HG03196 (cell line): Measurements from ENCODE around the gene SNED1.

Source experiments
- ATAC-seq: cut with Tn5 transposase; IDR thresholded peaks from one replicate; pipeline ENCODE4 v1.9.1; 2021; ENCODE audit not compliant: unreplicated experiment

SNED1 gene

DNA sequence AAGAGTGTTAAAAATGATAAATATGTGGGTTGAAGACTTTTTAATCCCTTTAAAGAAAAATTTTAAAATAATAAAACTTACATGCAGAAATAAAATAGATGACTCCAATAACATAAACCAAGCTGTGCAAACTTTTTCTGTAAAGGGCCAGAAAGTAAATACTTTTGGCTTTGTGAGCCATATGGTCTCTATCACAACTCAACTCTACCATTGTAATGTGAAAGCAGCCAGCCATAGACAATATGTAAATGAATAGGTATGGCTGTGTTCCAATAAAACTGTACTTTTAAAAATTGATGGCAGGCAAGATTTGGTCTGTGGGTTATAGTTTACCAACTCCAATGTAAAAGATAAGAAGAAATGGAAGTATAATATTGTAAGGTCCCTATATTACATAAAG, 45.2 kb downstream of the SNED1 start:
- no peak for ATAC-seq

DNA sequence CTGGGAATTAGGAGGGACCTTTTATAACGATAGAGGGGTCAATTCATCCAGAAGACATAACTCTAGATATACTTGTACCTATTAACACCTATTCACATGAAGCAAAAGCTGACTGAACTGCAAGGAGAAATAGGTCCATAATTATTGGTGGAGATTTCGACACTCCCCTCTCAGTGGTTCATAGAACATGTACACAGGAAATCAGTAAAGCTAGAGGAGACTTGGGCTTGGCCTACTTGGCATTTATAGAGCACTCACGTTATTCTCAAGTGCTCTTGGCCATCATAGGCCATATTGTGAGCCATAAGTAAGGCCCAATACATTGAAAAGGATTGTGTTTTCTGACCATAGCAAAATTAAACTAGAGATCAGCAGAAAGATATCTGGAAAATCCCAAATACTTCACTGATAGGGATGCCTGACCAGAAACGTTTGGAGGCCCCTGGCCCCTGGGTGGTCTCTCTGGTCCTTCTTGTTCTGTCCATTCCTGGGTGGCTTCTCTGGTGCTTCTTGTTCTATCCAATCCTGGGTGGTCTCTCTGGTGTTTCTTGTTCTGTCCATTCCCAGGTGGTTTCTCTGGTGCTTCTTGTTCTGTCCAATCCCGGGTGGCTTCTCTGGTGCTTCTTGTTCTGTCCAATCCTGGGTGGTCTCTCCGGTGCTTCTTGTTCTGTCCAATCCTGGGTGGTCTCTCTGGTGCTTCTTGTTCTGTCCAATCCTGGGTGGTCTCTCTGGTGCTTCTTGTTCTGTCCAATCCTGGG, 49.0 kb downstream of the SNED1 start:
- no peak for ATAC-seq

DNA sequence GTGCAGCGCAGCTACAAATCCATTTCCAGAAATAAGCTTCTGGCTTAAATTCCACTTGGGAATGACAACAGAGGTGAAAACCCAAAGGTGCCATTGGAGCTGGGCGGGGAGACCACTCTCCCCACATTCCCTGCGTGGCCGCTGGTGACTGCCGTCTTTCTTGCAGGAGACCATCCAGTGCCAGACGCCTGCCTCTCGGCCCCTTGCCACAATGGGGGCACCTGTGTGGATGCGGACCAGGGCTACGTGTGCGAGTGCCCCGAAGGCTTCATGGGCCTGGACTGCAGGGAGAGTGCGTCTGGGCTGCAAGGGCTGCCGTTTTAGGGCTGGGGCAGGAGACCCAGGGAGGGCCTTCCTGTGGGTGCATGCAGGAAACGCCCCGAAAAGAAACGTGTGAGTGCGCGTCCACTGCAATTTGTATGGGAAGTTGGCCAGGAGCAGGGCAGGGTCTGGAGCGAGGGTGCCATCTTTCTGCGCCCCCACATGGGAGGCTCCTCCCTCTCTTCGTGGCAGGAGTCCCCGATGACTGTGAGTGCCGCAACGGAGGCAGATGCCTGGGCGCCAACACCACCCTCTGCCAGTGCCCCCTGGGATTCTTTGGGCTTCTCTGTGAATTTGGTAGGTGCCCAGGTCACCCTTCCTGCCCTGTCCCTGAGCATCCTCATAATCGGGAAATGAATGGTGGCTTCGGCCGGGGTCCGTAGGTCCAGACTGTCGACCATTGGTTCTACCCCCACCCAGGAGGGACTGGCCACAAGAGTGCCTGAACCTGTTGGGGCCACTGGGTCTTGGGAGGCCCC, 49.9 kb downstream of the SNED1 start:
- no peak for ATAC-seq

DNA sequence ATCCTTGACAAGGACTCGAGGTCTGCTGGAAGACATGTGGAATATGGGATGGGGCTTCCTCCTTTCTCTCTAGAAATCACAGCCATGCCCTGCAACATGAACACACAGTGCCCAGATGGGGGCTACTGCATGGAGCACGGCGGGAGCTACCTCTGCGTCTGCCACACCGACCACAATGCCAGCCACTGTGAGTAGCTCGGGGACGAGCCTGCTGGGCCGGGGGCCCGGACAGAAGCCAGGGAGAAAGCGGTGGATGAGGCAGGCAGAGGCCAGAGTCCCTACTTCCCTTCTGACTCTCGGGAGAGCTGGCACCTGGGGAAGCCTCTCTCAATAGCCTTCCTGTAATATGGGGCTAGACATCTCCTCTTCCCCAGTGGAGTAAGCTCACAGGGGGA, 50.5 kb downstream of the SNED1 start:
- no peak for ATAC-seq

DNA sequence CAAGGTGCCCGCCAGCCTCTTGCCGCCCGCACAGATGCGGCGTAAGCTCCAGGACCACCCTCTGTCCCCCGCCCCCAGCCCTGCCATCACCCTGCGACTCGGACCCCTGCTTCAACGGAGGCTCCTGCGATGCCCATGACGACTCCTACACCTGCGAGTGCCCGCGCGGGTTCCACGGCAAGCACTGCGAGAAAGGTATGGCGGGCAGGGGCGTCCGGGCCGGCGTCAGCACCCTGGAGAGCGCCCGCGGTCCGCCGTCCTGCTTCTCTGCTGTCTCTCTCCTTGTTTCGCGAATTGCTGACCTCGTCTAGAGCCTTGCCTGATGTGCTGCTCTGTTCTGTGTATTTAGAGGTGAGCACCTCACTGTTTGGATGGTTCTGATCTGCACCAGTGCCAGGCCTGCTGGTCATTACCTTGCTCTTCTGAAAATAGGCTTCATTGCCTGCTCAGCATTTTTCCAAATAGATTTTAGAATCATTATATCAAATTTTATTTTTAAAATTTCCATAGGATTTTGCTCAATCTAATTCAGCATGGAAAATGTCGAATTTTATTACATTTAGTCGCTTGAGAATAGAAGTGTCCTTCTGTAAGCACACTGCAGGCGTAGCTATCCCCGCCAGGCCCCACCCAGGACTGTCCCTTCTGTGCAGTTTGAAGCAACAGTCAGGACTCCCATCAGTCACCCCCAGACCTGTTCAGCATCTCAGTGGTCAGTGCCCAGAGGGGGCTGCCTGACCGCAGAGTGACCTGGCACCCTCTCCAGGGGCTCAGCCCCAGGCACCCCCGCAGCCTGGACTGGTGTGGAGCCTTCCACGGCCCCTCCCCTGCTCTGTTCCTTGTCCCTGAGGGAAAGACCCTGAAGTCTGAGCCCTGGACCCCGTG, 51.6 kb downstream of the SNED1 start:
- ATAC-seq, result no peak

DNA sequence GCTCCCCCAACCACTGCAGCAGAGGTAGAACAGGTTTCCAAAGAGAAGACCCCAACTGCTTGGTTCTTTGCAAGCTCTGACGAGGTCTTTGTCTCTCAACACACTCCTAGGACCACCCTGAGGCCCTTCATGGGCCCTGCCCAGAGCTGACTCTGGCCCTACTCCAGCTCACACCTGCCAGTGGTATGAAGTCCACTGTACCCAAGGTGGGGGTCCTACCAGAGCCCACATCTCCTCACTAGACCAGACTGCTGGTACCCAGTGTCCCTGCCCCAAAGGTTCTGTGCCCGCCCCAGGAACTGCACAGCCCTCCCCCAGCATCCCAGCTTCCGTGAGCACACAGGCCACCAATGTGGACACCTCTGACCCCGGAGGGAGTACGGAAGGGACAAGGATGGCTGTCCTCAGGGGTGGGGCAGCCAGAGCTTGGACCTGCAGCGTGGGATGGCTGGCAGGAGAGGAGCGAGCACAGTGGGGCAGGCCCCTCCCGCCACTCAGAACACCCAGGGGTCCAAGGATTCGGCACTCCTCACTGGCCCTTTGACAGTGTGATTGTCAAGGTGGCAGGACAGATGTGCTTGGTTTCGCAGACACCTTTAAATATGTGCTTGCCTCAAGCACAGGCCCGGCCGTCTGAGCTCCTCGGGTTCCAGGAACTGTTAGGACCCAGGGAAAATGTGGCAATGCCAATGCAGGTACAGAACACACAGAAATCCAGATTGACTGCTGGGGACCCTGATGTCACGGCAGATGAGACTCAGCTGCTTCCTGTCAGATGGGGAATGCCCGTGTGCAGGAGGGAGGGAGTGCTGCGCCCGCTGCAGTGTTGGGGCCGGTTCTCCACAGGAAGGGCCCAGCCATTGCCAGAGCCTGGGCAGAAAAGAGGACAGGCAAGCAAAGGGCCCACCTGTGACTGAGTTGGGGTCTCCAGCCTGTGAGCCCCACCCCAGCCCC, 52.5 kb downstream of the SNED1 start:
- no peak for ATAC-seq

DNA sequence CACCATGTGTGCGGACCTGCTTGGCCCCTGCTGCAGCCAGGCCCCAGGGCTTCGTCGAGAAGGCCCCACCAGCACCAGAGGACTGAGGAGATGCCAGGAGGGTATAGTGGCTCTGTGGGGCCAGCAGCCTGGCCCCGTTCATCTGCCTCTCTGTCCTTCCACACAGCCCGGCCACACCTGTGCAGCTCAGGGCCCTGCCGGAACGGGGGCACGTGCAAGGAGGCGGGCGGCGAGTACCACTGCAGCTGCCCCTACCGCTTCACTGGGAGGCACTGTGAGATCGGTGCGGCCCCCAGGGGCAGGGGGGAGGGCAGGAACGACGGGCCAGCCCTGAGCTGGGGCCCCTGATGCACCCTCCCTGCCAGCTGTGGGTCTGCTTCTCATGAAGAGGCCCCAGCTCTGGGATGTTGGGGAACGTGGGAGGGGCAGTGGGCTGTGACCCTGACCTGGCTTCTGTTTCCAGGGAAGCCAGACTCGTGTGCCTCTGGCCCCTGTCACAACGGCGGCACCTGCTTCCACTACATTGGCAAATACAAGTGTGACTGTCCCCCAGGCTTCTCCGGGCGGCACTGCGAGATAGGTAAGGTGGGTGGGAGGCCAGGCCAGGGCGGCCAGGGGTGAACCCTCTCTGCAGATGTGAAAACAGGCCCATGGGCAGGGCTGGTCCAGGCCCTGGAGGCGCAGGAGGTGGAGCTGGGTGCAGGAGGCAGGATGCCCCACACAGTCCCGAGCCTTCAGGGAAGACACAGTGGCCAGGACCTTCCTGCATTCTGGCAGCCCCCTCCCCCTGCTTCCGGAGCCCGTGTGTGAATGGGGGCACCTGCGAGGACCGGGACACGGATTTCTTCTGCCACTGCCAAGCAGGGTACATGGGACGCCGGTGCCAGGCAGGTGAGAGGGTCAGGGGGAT, 53.4 kb downstream of the SNED1 start:
- no peak for ATAC-seq

DNA sequence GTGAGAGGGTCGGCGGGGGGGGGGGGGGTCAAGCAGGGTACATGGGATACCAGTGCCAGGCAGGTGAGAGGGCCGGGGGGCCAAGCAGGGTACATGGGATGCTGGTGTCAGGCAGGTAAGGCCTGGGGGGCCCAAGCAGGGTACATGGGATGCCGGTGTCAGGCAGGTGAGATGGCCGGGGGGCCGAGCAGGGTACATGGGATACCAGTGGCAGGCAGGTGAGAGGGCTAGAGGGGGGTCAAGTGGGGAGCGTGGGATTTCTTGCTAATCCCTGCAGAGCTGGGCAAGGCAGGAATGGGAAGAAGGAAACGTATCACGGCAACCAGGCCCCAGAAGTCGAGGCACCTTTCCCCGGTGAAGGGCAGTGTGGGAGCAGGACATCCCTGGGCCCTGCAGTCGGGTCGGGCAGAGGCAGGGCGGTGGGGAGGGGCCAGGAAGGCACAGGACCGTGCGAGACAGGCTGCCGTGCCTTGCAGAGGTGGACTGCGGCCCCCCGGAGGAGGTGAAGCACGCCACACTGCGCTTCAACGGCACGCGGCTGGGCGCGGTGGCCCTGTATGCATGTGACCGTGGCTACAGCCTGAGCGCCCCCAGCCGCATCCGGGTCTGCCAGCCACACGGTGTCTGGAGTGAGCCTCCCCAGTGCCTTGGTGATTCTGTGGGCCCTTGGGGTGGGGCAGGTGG, 54.4 kb downstream of the SNED1 start:
- ATAC-seq, result no peak

DNA sequence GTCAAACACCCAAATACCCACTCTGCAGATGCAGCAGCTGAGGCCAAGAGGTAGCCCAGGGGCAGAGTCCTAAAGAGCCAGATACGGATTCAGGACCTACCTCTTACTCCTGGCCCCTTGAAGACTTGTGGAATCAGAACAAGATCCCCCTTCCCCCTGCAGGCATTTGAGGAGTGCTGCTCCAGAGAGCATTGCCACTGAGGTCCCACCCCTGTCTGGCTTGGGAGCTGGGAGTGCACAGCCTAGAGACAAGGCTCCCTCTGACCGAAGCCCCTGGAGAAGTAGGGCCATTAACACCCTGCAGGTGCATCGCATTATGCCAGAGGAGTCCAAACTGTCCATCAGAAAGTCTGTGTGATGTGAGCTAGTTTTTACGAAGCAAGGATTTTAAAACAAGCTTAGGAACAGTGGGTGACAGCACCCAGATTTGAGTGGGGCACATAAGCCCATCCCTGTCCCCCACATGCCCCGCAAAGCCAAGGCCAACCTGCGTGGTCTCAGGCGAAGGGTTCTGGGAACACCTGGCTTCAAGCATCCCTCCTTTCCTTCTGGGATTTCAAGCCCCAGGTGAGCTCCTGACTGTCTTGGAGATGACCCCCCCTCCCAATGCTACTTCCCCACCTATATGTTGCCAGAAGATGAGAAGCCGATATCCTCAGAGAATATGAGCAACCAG, 55.3 kb downstream of the SNED1 start:
- ATAC-seq, result no peak

DNA sequence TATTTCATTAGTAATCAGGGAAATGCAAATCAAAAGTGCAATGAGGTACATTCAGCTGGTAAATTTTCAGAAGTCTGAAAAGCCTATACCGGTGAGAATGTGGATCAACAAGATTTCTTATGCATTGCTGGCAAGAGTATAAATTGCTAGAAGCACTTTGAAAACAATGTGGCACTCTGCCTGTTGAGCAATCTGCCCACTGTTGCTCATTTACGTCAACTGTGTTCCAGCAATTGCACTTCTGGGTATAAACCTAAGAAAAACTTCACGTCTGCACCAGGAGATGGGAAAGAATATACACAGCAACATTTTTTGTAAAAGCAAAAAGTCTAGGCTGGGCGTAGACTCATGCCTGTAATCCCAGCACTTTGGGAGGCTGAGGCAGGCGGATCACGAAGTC, 62.9 kb downstream of the SNED1 start:
- ATAC-seq, result no peak

DNA sequence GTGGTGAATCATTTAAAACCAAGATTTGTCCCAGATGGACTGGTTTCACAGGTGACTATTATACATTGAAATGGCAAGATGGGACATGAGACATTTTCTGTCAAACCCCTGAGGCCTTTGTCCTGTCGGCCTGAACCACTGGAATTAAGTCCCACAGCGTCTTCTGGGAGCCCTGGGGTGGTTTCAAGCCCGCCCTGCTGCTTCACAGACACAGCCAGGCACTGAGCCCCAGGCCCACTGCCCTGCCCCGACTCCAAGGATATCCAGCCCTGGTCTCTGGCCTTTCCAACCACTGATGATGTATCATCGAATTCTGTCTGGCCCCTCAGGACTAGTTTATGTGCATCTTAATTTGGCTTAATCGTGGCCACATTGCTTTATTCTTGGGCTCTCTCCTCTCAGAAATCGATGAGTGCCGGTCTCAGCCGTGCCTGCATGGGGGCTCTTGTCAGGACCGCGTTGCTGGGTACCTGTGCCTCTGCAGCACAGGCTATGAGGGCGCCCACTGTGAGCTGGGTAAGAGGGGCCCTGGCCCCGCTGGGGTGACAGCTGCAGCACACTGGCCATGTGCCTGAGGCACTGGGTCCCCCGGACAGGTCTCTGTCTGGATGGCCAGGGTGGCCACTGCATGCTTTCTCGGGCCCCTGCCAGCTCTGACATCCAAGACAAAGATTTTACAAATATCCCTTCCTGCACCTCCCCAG, 64.1 kb downstream of the SNED1 start:
- ATAC-seq, result no peak

DNA sequence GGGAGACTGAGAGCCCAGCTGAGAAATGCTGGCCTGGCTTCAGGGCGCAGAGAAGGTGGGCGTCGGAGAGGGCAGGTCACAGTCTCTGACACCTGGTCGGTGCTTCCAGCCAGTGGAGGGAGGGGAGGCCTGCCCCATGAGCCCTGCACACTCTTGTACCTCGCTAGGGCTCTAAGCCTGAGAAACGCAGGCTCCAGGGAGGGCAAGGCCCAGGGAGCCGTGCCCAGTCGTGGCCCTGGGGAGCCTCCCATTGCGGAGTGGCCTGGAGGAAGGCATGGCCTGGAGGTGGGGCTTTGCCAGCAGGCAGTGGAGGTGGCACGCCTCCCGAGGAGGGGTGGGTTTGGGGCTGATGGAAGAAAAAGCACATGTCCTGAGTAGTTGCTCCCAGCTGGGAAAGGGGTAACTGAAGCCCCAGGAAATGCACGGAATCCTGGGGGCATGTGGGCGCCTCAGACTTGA, 64.7 kb downstream of the SNED1 start:
- ATAC-seq, result no peak

DNA sequence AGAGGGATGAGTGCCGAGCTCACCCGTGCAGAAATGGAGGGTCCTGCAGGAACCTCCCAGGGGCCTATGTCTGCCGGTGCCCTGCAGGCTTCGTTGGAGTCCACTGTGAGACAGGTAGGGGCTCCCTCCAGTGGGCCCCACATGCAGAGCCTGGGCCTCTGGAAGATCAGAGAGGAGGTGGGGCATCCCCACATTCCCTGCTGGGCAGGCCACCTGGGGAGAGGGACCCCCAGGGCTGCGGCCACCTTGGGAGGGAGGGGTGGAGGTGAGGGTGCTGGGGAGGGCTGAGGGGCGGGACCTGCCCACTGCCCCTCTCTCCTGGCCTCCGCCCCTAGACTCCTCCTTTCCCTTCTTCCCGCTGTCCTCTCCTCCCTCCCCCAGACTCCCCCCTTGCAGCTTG, 65.2 kb downstream of the SNED1 start:
- ATAC-seq, result no peak

DNA sequence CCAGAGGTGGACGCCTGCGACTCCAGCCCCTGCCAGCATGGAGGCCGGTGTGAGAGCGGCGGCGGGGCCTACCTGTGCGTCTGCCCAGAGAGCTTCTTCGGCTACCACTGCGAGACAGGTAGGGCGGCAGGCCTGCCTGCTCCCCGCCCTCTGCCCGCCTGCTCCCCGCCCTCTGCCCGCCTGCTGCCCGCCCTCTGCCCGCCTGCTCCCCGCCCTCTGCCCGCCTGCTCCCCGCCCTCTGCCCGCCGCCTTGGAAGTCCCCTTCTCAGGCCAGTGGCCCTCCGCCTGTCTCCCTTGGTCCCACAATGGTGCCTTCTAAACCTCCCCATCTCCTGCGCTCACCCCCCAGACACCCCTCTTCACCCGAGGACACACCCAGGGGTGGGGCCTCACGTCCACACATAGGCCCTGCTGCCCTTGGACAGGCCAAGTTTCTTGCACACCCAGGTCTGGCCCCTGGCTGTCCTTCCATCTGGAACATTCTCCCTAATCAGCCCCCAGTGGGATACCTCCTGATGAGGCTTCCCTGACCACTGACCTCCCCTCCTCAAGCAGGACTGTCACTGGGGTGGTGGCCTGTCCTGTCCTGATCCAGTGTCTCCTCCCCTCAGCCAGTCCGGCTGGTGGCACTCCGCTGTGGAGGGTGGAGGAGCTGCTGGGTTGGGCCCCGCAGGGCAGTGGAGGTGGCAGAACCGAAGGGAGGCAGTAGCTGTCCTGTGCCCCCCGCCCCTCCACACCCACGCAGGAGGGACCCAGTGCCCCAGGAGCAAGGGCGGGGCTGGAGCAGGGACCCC, 65.8 kb downstream of the SNED1 start:
- no peak for ATAC-seq

DNA sequence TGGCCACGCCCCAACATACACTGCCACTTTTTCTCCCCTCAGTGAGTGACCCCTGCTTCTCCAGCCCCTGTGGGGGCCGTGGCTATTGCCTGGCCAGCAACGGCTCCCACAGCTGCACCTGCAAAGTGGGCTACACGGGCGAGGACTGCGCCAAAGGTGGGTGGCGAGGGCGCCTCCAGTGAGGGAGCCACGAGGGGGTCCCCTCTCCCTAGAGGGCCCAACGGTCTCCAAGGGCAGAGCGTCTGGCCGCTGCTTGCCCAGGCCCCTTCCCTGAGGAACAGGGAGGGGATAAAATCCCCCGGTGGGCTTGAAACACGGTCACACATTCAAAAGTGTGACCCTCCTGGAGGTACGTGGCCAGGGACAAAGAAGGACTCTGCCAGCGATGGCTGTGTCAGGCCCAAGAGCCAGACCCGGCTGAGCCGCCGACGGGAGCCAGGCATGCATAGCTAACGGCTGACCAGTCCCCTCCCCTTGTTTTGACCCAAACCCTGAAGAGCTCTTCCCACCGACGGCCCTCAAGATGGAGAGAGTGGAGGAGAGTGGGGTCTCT, 66.5 kb downstream of the SNED1 start:
- no peak for ATAC-seq

DNA sequence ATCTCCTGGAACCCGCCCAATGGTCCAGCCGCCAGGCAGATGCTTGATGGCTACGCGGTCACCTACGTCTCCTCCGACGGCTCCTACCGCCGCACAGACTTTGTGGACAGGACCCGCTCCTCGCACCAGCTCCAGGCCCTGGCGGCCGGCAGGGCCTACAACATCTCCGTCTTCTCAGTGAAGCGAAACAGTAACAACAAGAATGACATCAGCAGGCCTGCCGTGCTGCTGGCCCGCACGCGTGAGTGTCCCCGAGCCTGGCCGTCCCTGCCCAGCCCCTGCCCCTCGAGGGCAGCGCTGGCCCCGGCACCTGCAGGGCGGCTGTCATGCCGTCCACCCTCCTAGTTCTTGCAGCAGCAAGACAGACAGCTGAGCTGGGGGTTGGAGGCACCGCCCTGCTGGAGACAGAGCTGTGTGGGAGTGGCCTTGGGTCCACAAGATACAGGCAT, 67.0 kb downstream of the SNED1 start:
- no peak for ATAC-seq
